DND-41 (cell line): ENCODE data around the gene LSR.

Experiments
- ATAC-seq: fragments of 200-7000 bp; cut with Tn5 transposase; 3 replicates; pipeline ENCODE4 v1.9.1; 2021; ENCODE audit warnings: low read depth; ENCODE audit not compliant: insufficient read depth
- DNase-seq: peaks from one replicate; pipeline ENCODE4 v3.0.0-alpha.2; 2020
- H2AFZ ChIP-seq: 2 replicates; pipeline ENCODE4 v1.6.0; 2012; ENCODE audit warnings: low read depth, low read length
- H3K27ac ChIP-seq: 2 replicates; pipeline ENCODE4 v1.5.1; 2012; ENCODE audit warnings: low read length, inconsistent platforms
- H3K27me3 ChIP-seq: fragments of 200-600 bp; sonication (generic); 2 replicates; pipeline ENCODE4 v1.6.0; 2012; ENCODE audit warnings: low read length, mild to moderate bottlenecking, inconsistent platforms; ENCODE audit not compliant: insufficient read depth, poor library complexity
- H3K36me3 ChIP-seq: 2 replicates; pipeline ENCODE4 v1.5.1; 2012; ENCODE audit warnings: low read length, inconsistent platforms; ENCODE audit not compliant: insufficient read depth
- H3K4me1 ChIP-seq: 2 replicates; pipeline ENCODE4 v1.5.1; 2012; ENCODE audit warnings: mild to moderate bottlenecking, low read length; ENCODE audit not compliant: insufficient read depth
- H3K4me2 ChIP-seq: 2 replicates; pipeline ENCODE4 v1.6.0; 2012; ENCODE audit warnings: mild to moderate bottlenecking, moderate library complexity, low read length, inconsistent platforms; ENCODE audit not compliant: insufficient read depth
- H3K4me3 ChIP-seq, 2 experiments: fragments of 200-600 bp in 1 of 2; shearing (Covaris generic) in 1 of 2; 2 replicates each; pipeline ENCODE4 v1.5.1; 2012 to 2016; ENCODE audit warnings: inconsistent platforms in 2 of 2, low read length in 2 of 2, mild to moderate bottlenecking in 2 of 2, low read depth in 1 of 2, moderate library complexity in 1 of 2
- H3K79me2 ChIP-seq: 2 replicates; pipeline ENCODE4 v1.6.0; 2012; ENCODE audit warnings: low read length, inconsistent platforms; ENCODE audit not compliant: insufficient read depth
- H3K9ac ChIP-seq: 2 replicates; pipeline ENCODE4 v1.6.0; 2012; ENCODE audit warnings: low read depth, mild to moderate bottlenecking, inconsistent platforms, low read length, moderate library complexity
- H3K9me3 ChIP-seq: 2 replicates; pipeline ENCODE4 v1.5.1; 2012; ENCODE audit warnings: low read length, moderate library complexity, mild to moderate bottlenecking, inconsistent platforms; ENCODE audit not compliant: insufficient read depth, severe bottlenecking
- H4K20me1 ChIP-seq: 2 replicates; pipeline ENCODE4 v1.6.0; 2012; ENCODE audit warnings: low read length; ENCODE audit not compliant: insufficient read depth
- CTCF ChIP-seq: IDR thresholded peaks from 2 replicates; pipeline ENCODE4 v1.5.1; 2012; ENCODE audit warnings: borderline replicate concordance, low read length, moderate library complexity, mild to moderate bottlenecking; ENCODE audit not compliant: poor library complexity, severe bottlenecking; ENCODE audit errors: extremely low read depth
- EZH2 ChIP-seq: IDR thresholded peaks from 3 replicates; pipeline ENCODE4 v1.6.1; 2012; ENCODE audit warnings: borderline replicate concordance, low read depth, mild to moderate bottlenecking, moderate library complexity, low read length, inconsistent platforms; ENCODE audit not compliant: severe bottlenecking

The LSR gene

GRCh38 chr19:35295792-35296462 lies 47.1 kb downstream of the LSR start:
- Histone ChIP-seq H4K20me1 (peaks cover 19% of the 10 kb centered on the region), H3K4me2 (no peak overlapping the region), H3K79me2 (no peaks in the 10 kb centered on the region), H3K27ac (no peak overlapping the region), H3K4me3 (no peak overlapping the region), H3K36me3 (no peaks in the 10 kb centered on the region), H3K4me1 (no peaks in the 10 kb centered on the region), H3K9ac (no peak overlapping the region), H2AFZ (no peak overlapping the region), H3K9me3 (no peaks in the 10 kb centered on the region), H3K27me3 (no peaks in the 10 kb centered on the region)
- DNase-seq: no peak
- TF ChIP-seq CTCF (no peak), EZH2 (no peak)
- ATAC-seq: peak; percentile 55

- no peaks in the 10 kb centered on the region for H3K36me3 ChIP-seq
- no peak overlapping the region for H3K4me3 ChIP-seq
- no peaks in the 10 kb centered on the region for H3K27me3 ChIP-seq
- no peak overlapping the region for H3K4me2 ChIP-seq
- H3K27ac ChIP-seq: no peak overlapping the region
- no peaks in the 10 kb centered on the region for H3K79me2 ChIP-seq
- H3K9me3 ChIP-seq: no peaks in the 10 kb centered on the region
- H4K20me1 ChIP-seq: peaks cover 19% of the 10 kb centered on the region
- no peaks in the 10 kb centered on the region for H3K4me1 ChIP-seq
- H2AFZ ChIP-seq: no peak overlapping the region
- DNase-seq (no peak), ATAC-seq (0 out of 3 replicates have a peak, but pooled peaks have one; percentile 35)
- no peak overlapping the region for H3K9ac ChIP-seq
- no peak for TF ChIP-seq CTCF
- no peak for TF ChIP-seq EZH2
These were observed 48.1 kb downstream of the LSR start for GRCh38 chr19:35296644-35297514.

GRCh38 chr19:35297515-35297848 lies 48.7 kb downstream of the LSR start:
- no peaks in the 10 kb centered on the region for H3K4me1 ChIP-seq
- H3K36me3 ChIP-seq: no peaks in the 10 kb centered on the region
- ATAC-seq: no peak
- no peaks in the 10 kb centered on the region for H3K9me3 ChIP-seq
- H2AFZ ChIP-seq: no peak overlapping the region
- H3K79me2 ChIP-seq: no peaks in the 10 kb centered on the region
- H3K9ac ChIP-seq: no peak overlapping the region
- DNase-seq: no peak
- H3K27me3 ChIP-seq: no peaks in the 10 kb centered on the region
- no peak overlapping the region for H3K4me3 ChIP-seq
- no peak overlapping the region for H3K4me2 ChIP-seq
- TF ChIP-seq EZH2 (no peak), CTCF (no peak)
- H3K27ac ChIP-seq: no peak overlapping the region
- peaks cover 19% of the 10 kb centered on the region for H4K20me1 ChIP-seq
